Neural cell (in vitro differentiated cells): ENCODE measurements around the gene GLS.

Experiments
- CTCF ChIP-seq: fragments of 450-650 bp; IDR thresholded peaks from 2 replicates; pipeline ENCODE4 v1.5.1; 2014; ENCODE audit warnings: antibody characterized with exemption, mild to moderate bottlenecking, moderate library complexity; ENCODE audit not compliant: poor library complexity, severe bottlenecking
- EP300 ChIP-seq: fragments of 450-650 bp; conservative IDR thresholded peaks from 2 replicates; pipeline ENCODE4 v1.6.1; 2014; ENCODE audit warnings: antibody characterized with exemption, mild to moderate bottlenecking, moderate library complexity; ENCODE audit not compliant: poor library complexity, severe bottlenecking
- EZH2 ChIP-seq: fragments of 200-600, 300-800 bp; shearing (Covaris generic), sonication (generic); IDR thresholded peaks from 2 replicates; pipeline ENCODE4 v1.6.1; 2014; ENCODE audit warnings: antibody characterized with exemption, low read length, borderline replicate concordance, mild to moderate bottlenecking; ENCODE audit not compliant: insufficient read depth, poor library complexity, severe bottlenecking
- POLR2AphosphoS5 ChIP-seq: IDR thresholded peaks from 2 replicates; pipeline ENCODE4 v1.6.1; 2012
- RAD21 ChIP-seq: fragments of 450-650 bp; conservative IDR thresholded peaks from 2 replicates; pipeline ENCODE4 v1.6.1; 2014; ENCODE audit warnings: antibody characterized with exemption, mild to moderate bottlenecking, moderate library complexity
- TAF1 ChIP-seq: IDR thresholded peaks from 2 replicates; pipeline ENCODE4 v1.6.1; 2012; ENCODE audit warnings: low read depth
- TF ChIP-seq, protein P1 (sequence below): IDR thresholded peaks from 2 replicates; pipeline ENCODE4 v1.6.1; 2012; ENCODE audit warnings: borderline replicate concordance

GRCh38 chr2:190972846-190973245 is 92.2 kb downstream of the GLS start:
- TF ChIP-seq POLR2AphosphoS5 (no peak), RAD21 (no peak), EP300 (no peak), CTCF (no peak), EZH2 (no peak), TAF1 (no peak)
- TF ChIP-seq, protein P1, sequence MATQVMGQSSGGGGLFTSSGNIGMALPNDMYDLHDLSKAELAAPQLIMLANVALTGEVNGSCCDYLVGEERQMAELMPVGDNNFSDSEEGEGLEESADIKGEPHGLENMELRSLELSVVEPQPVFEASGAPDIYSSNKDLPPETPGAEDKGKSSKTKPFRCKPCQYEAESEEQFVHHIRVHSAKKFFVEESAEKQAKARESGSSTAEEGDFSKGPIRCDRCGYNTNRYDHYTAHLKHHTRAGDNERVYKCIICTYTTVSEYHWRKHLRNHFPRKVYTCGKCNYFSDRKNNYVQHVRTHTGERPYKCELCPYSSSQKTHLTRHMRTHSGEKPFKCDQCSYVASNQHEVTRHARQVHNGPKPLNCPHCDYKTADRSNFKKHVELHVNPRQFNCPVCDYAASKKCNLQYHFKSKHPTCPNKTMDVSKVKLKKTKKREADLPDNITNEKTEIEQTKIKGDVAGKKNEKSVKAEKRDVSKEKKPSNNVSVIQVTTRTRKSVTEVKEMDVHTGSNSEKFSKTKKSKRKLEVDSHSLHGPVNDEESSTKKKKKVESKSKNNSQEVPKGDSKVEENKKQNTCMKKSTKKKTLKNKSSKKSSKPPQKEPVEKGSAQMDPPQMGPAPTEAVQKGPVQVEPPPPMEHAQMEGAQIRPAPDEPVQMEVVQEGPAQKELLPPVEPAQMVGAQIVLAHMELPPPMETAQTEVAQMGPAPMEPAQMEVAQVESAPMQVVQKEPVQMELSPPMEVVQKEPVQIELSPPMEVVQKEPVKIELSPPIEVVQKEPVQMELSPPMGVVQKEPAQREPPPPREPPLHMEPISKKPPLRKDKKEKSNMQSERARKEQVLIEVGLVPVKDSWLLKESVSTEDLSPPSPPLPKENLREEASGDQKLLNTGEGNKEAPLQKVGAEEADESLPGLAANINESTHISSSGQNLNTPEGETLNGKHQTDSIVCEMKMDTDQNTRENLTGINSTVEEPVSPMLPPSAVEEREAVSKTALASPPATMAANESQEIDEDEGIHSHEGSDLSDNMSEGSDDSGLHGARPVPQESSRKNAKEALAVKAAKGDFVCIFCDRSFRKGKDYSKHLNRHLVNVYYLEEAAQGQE, result no peak
